HepG2 (cell line): ENCODE results near the gene MARVELD3. TPM values are rescaled to one million over a fixed set of nuclear protein-coding genes. Genes with fewer than 3 reads are reported as not detected.

Source experiments
- ESRRA ChIP-seq: sonication (generic); formaldehyde crosslinking; IDR thresholded peaks from 2 replicates; pipeline ENCODE4 v1.5.1; 2020; ENCODE audit warnings: mild to moderate bottlenecking, low read depth, missing genetic modification reagents
- MAF1 ChIP-seq: sonication (generic); formaldehyde crosslinking; IDR thresholded peaks from 2 replicates; pipeline ENCODE4 v1.5.0; 2020; ENCODE audit warnings: missing genetic modification reagents, borderline replicate concordance
- NR2C2 ChIP-seq: sonication (generic); formaldehyde crosslinking; IDR thresholded peaks from 2 replicates; pipeline ENCODE4 v1.4.0; 2020; ENCODE audit warnings: missing genetic modification reagents, mild to moderate bottlenecking, moderate library complexity, borderline replicate concordance
- SIX1 ChIP-seq: sonication (generic); formaldehyde crosslinking; IDR thresholded peaks from 2 replicates; pipeline ENCODE4 v1.4.0; 2020; ENCODE audit warnings: missing genetic modification reagents, borderline replicate concordance
- SMAD1 ChIP-seq: sonication (generic); formaldehyde crosslinking; IDR thresholded peaks from 2 replicates; pipeline ENCODE4 v1.4.0; 2020; ENCODE audit warnings: missing genetic modification reagents, low read depth, mild to moderate bottlenecking, borderline replicate concordance
- SMAD3 ChIP-seq: sonication (generic); formaldehyde crosslinking; IDR thresholded peaks from 2 replicates; pipeline ENCODE4 v1.4.0; 2020; ENCODE audit warnings: missing genetic modification reagents
- ZBTB2 ChIP-seq: sonication (generic); formaldehyde crosslinking; IDR thresholded peaks from 2 replicates; pipeline ENCODE4 v1.8.0; 2022; ENCODE audit warnings: low read depth, missing genetic modification reagents
- ZNF142 ChIP-seq: sonication (generic); formaldehyde crosslinking; IDR thresholded peaks from 2 replicates; pipeline ENCODE4 v1.4.0; 2020; ENCODE audit warnings: missing genetic modification reagents
- ZNF317 ChIP-seq: sonication (generic); formaldehyde crosslinking; IDR thresholded peaks from 2 replicates; pipeline ENCODE4 v1.5.0; 2020; ENCODE audit warnings: mild to moderate bottlenecking, missing genetic modification reagents
- ZNF432 ChIP-seq: sonication (generic); formaldehyde crosslinking; IDR thresholded peaks from 2 replicates; pipeline ENCODE4 v1.5.0; 2020; ENCODE audit warnings: missing genetic modification reagents, mild to moderate bottlenecking, borderline replicate concordance
- ZNF563 ChIP-seq: sonication (generic); formaldehyde crosslinking; IDR thresholded peaks from 2 replicates; pipeline ENCODE4 v1.8.0; 2022; ENCODE audit warnings: mild to moderate bottlenecking, moderate library complexity, missing genetic modification reagents
- ZNF609 ChIP-seq: sonication (generic); formaldehyde crosslinking; IDR thresholded peaks from 2 replicates; pipeline ENCODE4 v1.4.0; 2020; ENCODE audit warnings: mild to moderate bottlenecking, missing genetic modification reagents, borderline replicate concordance
- polyA plus RNA-seq, 8 experiments: library from polyadenylated mRNA; depleted of rRNA in 3 of 8; stranded (reverse) in 7 of 8; unstranded in 1 of 8; fragments of >200 nt; fragmentation: Illumina TruSeq in 4 of 8; extraction: Trizol in 4 of 8; gene quantifications; 2 replicates each; pipeline versions ENCODE4 v1.2.1 to v1.2.3, GENCODE V29; 2011 to 2016; ENCODE audit warnings: low read depth in 4 of 8, missing spikeins in 1 of 8, mixed read lengths in 1 of 8; ENCODE audit not compliant: insufficient read depth in 1 of 8
- total RNA-seq, 5 experiments: library from RNA; depleted of rRNA; stranded (reverse); fragments of >200 nt; fragmentation: Illumina TruSeq; extraction: Trizol; gene quantifications; 2 replicates each; pipeline ENCODE4 v1.2.3, GENCODE V29; 2016; ENCODE audit warnings: low read depth in 1 of 5

Gene MARVELD3
- total and polyA plus RNA-seq, 2 of the 13 experiments (the other 11 are each of a cell fraction or from before 2014, with no cell fraction given): 4.8 to 5.6 TPM

- no peak for TF ChIP-seq ZNF142 (CRISPR knock-in tag)
- TF ChIP-seq ZNF609 (CRISPR knock-in tag): peak; percentile 64
- TF ChIP-seq SIX1 (CRISPR knock-in tag): peak; percentile 61
- TF ChIP-seq ZBTB2: no peak
- no peak for TF ChIP-seq ZNF563 (CRISPR knock-in tag)
- TF ChIP-seq ZNF432 (CRISPR knock-in tag): no peak
- no peak for TF ChIP-seq SMAD1 (CRISPR knock-in tag)
- TF ChIP-seq SMAD3 (CRISPR knock-in tag): peak; percentile 67; the same call in 1 of the 2 replicates
- peak; percentile 59; the same call in 1 of the 2 replicates for TF ChIP-seq NR2C2 (CRISPR knock-in tag)
- no peak for TF ChIP-seq ESRRA
- no peak for TF ChIP-seq MAF1 (CRISPR knock-in tag)
- no peak for TF ChIP-seq ZNF317 (CRISPR knock-in tag)
Measured at GRCh38 chr16:71585318-71585703, 40.7 kb upstream of the MARVELD3 start (continued).
